Globus pallidus (tissue), 1 donor: ENCODE measurements around the gene ROBO1.

Experiments
- DNase-seq: peaks from one replicate; pipeline ENCODE4 v3.0.0-alpha.2; 2015; ENCODE audit warnings: low spot score

ROBO1 gene

DNA sequence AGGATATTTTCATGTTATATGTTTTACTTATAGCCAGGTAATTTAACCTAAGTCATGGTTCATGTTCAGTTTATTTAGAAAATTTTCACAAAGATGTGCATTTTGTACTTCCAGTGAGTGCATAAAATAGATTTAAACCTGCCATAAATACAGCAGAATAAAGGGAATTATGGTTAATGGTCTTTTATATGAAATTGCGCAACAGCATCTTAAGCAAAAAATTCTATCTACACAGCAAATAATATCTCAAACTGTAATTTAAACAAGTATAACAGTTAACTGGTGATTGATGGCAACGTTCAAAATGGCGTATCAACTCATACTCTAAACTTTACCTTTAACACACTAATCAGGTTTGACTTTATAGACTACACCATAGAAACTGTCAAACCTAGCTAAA, 97.6 kb downstream of the ROBO1 start:
- no peak for DNase-seq

DNA sequence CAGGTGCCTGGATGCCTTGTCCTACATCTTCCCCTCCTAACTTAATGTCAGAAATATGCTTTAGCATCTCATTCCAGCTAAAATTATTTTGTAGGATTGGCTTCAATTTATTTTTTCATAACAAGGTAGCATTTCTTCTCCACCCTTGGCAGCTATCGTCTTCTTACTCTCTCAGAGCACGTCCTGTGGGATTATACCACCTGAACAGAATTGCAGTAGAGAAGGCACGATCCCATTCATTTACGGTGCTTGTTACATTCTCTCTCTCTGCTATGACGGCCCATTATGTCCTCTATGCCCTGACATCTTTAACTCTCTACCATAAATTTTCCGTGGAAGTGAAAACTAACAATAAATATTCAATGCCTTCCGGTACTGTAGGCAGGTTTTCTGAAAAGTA, 103.3 kb downstream of the ROBO1 start:
- DNase-seq = no peak

DNA sequence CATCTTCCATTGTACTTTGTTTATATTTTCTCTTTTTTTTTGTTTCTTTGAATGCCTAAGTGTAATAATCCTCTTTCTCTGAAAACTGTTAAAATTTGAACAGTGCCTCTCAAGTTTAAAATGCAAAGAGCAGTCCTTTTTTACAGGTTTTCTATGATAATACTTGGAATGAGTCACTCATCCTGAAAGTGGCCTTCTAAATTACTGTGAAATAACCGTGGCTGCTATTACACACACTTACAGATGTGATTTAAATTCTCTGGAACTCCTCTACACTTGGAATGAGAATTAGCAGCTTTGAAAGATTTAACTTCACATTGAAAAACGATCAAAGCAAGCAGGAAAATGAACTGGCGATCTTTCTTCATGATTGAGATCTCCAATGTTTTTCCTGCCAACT, 105.9 kb downstream of the ROBO1 start:
- no peak for DNase-seq

DNA sequence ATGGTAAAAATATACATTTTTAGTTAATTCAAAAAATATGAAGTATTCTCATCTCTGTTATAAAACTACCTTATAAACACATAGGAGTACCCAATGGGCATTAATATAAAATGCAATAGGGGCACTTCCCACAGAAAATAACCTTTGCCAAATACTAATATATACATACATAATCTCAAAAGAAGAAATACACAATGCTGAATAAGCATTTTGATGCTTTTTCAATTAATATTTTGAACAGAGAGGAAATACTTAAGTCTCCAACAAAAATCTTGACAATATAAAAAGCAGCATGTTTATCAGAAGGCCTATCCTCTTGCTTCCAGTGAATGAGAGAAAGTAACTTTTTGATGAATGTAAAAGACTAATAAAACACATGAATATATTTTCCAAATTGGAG, 110.7 kb downstream of the ROBO1 start:
- no peak for DNase-seq

DNA sequence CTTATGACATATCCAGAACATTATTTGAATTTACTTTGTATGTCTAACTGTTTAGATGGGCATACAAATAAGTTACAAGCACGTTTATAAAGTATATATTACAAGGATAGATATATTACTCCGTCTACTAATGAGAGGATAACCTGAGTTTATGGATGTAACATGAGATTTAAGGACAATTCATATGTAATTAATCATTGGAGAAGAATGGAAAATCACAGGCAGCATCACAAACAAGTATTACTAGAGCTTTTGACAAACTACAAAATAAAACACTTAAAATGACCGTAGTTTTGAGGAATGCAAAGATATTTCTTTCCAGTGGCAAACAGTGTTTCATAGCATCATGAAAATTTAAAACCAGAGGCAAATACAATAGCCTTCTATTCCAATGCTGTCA, 113.8 kb downstream of the ROBO1 start:
- no peak for DNase-seq

DNA sequence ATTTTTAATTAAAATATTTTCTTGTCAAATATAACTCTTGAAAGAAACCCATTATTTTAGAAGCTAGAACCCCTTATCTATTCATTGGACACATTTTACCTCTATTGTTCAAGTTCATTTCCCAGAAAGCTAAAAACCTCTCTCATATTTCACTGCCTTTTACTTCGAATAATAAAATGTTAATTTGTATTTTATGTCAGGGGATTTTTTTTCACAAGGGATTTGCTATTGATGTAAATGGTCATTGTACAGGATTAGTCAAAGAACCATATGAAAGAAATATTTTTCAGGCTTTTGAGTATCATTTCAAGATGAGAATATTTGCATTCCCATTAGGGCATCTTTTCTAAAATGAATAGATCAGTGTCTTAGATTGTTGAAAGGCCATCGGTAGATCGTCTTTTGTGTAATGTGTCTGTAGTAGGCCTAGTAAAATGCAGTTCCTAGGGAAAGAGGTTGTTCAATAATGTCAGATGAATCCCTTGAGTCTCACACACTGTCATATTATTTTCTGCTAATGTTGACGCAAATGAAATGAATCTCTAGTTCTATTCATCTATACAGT, 114.5 kb downstream of the ROBO1 start:
- no peak for DNase-seq

DNA sequence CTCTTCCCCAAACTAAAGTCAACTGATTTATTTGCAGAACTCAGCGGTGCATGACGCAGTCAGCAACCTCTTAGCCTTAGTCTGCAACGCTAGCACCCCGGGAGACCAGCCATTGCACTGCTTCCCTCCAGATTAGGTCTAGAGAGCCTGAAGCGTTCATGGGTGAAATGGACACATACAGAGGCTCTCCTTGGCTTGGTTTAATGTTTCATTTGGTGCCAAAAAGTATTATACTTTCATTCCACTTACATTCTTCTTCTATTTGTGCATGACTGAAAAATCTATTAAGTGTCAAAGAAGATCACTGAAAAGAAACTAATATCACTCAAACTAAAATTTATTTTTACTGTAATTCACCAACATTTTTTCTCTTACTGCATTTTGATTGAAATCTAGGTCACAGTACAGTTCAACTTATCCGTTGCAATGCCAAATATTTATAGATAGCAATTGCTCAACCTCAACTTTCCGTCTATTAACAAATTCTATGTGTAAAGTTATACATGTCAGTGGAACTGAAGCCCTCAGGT, 116.2 kb downstream of the ROBO1 start:
- no peak for DNase-seq

DNA sequence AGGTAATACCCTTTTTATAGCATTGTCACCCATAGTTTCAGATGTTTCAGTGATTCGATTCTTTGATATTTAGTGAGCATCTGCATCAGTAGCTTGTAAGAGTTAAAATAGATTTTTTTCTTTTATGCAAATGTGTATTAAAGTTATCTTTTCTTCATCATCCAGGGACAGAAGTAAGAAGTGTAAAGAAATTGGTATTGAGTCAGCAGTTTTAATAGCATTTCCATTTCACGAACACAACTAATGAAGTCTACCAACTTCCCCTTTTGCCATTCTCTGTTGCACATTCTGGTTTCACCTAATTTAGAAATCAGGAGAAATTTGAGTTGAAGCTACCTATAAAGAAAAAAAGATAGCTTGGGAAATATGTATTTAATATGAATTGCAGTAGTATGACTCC, 127.9 kb downstream of the ROBO1 start:
- DNase-seq = no peak

DNA sequence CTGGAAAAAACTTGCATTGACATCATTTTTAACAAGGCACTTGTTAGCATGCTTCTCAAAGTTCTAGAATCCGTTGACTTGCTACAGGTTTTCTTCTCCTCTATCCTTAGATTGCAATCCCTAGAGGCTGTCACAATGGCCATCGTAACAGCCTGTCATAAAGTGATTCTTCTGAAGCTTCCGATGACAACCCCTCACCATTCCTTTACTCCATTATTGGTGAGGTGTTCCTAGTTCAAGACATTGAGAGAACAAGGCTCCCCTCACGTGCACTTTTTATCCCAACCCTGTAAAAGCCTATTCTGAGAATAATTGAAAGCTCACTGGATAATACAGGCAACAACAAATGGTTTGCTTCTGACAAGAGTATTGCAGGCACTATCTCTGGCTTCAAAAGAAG, 131.4 kb downstream of the ROBO1 start:
- DNase-seq = no peak

DNA sequence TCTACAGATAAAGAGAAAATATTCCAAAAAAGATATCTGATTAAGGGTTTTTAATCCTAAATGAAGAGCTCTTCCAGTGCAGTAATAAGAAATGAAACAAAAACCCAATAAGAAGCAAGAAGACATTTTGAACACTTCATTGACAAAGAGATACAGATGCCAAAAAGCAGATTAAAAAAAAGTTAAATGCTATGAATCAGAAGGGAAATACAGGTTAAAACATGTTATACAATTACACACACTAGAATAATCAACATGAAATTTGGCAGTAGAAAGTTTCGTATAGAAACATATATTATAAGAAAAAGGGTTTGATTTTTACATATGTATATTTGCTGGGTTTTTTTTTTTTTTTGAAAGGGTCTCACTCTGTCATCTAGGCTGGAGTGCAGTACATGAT, 135.0 kb downstream of the ROBO1 start:
- no peak for DNase-seq

DNA sequence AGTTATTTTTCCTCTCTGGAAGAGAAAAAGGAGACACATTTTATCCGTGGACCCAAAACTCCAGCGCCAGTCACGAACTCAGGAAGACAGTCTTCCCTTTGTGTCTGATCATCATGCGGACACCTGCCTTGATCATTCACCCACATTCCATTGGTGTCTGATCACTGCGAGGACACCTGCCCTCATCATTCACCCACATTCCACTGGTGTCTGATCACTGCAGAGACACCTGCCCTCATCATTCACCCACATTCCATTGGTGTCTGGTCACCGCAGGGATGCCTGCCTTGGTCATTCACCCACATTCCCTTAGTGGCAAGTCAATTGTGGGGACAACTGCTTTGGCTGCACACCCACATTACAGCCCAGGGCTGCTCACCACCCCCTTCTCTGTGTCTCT, 148.9 kb downstream of the ROBO1 start:
- no peak for DNase-seq

DNA sequence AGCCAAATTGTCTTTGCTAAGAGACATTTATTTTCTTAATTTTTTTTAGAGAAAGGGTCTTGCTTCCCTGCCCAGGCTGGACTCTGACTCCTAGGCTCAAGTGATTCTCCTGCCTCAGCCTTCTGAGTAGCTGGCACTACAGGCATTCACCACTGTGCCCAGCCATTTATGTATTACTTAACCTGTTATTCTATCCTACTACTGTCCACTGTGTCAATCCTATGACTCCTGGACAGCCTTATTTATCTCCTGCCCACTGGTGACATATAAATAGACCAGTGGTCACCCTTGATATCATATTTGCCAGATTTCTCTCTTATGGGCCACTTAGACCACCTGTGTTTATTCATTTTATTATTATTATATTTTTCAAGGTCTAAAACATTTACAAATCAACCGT, 161.4 kb downstream of the ROBO1 start:
- no peak for DNase-seq

DNA sequence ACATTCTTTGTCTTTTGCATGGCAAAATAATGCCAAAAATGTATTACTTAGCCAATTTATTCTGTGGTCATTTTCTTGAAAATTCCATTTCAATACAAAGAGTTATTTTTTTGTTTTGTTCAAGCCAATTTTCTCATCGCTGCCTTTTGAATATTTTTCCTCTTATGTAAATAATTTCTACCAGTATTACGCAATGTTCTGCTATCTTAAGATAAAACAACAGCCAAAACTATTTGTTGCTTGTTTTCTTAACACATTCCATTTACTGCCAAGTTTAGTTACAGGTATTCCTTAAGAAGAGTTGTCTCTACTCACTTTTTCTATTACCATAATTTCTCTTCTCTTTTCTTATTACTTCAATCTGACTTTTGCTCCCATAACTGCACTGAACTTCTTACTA, 163.1 kb downstream of the ROBO1 start:
- DNase-seq = no peak

DNA sequence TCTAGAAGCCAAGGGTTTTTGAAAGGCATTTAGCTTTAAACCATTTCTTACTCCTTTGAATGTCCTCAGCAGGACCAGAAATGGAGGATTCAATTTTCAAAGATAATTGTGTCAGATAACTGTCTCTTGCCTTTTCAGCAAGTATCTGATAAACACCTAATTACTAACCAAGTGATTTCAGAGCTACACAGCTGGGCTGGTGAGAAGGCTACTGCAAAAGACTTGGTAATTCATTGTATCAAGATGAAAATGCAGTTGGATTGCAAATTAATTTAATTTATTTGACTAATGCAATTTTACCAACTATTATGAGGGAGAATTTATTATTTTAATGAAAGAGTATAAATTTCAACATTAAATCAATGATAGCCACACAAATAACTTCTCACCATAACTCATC, 165.4 kb downstream of the ROBO1 start:
- no peak for DNase-seq

DNA sequence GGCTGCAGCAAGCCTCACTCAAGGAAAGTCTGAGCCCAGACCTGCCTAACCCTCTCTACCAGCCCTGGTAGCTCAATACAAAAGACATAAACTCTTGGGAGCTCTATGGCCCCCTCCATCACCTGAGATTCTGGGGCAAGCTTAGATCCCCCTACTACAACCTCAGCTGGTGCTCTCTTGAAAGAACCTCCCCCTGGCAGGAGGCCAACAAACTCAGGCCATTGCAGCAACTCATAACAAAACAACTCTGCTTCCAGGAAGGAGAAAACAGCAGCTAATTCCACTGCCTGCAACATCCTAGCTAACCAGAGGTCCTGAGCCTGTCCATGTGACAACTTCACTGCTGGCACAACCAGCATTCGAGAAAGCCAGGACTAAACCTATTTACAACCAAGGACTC, 169.2 kb downstream of the ROBO1 start:
- DNase-seq = no peak

DNA sequence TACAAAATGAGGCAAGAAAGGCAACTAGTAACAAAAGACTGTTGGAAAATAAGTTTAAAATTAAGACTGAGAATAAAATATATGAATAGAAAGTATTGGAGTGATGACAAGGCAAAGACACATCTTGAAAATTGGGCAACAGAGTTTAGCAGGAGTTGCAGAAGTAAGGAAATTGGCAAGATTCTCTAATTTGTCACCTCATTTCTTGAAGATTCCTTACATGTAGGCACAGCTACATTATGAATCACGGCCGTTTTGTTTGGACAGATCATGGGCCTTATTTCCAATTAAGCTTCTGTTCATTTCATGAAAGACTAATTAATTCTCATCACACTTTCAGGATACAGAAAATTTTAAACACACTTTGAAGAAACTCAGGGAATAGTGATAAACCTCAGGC, 170.1 kb downstream of the ROBO1 start:
- no peak for DNase-seq

DNA sequence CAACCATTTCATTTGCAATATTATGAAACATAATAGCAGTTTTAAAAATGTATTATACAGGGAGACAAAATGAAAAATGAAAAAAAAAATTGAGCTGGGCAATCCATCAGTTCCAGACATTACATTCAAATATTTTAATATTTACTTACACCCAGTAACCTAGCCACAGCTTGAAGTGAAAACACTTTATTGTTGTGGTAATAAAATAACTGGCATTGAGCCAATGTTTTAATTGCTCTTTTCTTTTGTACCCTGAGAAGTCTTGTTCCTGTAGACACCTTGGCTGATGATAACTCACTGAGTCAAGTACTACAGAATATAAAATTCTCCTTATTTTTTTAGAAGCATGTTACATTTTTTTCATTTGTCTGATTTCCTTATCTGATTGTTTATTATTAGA, 180.6 kb downstream of the ROBO1 start:
- DNase-seq = no peak

DNA sequence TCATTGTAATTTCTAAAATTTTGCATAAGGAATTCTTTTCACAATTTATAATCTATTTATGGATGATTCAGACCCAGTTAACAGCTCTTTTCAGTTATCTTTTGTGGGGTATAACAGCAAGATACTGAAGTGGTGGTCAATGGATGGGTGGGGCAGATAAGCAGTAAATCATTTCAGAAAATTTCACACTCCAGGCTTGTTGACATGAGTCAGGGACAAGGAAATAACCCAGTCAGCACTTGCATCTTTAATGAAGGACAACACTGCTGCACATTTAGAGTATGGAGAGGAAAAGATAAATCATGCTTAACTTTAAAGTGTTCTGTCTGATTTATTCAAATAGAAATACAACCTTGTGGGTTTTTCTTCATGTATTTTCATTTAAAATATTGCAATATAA, 181.6 kb downstream of the ROBO1 start:
- DNase-seq = no peak

DNA sequence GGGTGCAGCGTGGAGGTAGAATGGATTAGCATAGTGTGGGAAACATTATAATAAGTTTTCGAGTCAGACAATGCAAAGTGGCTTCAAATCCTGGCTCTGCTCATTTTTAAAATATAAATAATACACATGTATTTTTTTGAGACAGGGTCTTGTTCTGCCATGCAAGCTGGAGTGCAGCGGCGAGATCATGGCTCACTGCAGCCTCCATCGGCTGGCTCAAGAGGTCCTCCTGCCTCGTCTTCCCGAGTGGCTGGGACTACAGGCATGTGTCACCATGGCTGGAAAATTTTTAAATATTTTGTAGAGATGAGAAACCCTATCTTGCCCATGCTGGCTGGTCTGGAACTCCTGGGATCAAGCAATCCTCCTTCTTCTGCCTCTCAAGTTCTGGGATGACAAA, 194.9 kb downstream of the ROBO1 start:
- DNase-seq = no peak

DNA sequence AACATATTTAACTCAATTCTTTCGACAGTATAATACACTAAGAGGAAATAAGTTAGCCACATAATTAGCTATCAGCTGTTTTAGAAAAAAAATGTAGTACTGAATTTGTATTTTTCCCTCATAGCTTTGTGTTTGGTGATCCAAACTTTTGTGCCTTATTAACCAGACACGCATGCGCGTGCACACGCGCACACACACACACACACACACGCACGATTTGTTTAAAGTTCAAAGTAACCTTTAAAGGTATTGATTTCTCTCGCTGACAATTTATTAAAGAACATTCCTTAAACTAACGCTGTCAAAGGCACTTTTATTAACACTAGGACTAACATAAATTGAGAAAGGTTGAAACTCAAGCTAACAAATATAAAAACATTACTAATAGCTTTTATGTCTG, 198.9 kb downstream of the ROBO1 start:
- no peak for DNase-seq

DNA sequence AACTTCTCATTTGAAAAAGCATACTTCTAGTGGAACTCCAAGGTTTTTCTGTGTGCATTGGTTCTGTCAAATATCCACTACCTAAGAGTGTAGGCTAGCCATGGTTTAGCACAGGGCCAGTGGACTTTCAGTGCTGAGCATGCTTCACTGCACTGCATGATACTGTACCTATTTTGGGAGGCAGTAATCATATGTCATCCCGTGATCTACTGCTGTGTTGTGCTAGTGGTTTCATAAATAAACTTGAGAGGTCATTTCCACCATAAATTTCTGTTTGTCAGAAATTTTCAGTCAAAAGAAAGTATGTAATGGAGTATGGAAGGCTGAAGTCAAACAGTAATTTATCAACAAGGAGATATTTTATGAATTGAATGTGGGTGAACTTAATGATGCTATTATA, 203.6 kb downstream of the ROBO1 start:
- DNase-seq = no peak

DNA sequence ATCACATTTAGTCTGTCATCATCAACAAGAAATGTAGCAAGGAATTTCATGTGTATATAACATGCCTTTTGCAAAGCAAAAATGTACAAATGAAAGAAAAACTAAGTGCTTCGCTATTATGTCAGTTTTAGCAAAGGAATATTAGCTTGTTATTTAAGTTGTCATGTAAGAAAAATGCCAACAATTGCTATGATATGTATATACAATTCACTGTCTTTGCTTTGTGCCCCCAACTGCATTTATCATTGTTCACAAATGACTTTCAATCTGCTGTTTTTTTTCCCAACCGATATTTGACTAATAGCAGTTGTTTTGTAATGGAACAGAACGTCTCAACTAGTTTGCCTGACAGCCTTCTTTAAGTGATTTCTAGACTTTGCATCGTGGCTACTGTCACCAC, 207.1 kb downstream of the ROBO1 start:
- no peak for DNase-seq

DNA sequence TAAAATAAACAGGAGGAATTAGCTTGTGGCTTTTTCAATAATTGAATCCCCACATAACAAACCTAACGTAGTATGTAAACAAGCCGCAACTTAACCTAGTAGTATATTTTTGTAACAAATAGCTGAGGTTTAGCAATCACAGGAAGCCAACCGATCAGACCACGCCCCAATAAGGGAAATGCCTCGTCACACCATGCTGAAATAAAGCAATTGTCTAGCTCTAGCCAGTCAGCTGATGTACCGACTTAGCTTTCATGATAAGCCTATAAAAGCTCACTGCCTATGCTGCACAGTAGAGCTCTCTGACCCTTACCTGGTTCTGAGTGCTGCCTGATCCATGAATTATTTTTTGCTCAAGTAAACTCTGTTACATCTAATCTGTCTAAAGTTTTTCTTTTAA, 208.9 kb downstream of the ROBO1 start:
- no peak for DNase-seq

DNA sequence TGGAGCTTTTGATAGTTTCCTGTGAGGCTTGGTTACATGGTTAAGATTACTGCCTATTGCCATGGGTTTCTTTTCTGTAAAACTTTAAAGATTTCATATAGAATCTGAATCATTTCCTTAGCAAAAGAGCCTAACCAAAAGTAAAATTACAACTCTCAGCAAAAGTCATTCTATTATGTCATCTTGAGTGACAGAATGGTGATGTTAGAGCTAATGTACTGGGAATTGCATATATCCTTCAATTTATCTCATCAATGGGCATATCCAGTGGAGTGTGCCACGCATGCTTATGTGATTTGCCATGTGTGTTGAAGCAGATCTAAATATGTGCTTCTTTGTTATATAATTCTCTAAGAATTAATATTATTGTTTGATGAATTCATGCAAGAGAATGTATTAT, 212.1 kb downstream of the ROBO1 start:
- no peak for DNase-seq

DNA sequence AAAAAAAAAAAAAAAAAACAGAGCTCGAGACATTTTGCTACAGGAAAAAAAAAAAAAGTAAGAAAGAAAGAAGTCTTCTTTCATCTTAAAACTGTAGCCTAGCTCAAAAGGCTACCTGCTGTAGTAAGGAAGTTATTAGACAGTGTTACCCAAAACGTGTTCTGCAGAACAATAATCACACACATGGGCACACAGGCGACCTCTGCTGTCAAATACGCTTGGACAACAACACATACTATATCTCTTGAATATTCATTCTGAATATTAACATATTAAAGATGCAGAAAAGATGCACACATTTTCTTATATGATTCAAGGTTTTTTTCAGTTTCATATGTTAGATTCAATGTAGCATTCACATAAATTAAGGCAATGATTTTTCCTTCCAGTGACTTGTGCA, 215.8 kb downstream of the ROBO1 start:
- DNase-seq = no peak
